ENCODE results near the gene LZTR1. TPM values are rescaled to one million over a fixed set of nuclear protein-coding genes. Genes with fewer than 3 reads are reported as not detected.

The LZTR1 gene
- total RNA-seq, 1 experiment from 2014 or later, result 41.0 TPM

DNA sequence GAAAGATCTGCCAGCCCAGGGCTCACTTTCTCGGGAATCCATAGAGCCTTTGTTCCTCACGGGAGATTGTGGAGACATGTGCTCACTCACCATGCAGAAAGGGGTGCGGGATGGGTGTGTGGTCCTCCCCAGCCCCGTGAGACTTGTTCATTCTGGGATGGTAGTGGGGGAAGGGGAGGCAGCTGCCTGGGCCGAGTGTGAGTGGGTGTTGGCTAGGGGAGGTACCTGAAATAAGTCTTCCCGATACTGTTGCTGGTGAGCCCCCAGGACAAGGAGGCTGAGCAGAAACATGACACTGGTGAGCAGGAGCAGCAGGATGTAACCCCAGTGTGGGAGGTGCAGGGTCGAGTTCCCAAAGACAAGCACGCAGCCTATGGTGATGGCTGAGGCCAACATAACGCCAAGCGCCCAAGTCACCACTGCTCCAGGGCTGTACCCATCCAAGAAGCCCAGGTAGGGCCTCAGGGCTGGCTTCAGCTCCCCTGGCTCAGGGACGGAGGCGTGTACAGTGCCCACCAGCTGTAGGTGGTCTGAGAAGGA, 47.5 kb downstream of the LZTR1 start:
- no peaks in the 10 kb centered on the region for H3K9me2 ChIP-seq (replicated peaks; ENCODE audit: low read length)
- BruUV-seq (replicated peaks), result no TSS peak
- ChIA-PET POLR2A (ENCODE audit: unreplicated experiment) (no interaction called here), CTCF (interaction anchor here (0.5 kb wide), 1 partner anchor 13 kb away, joined by 11 read pairs; no protein-coding TSS in a partner anchor)
- H3F3A ChIP-seq (ENCODE audit: low read length, unreplicated experiment), result no peaks in the 10 kb centered on the region
- no peak for DNase-seq
- no peak overlapping the region for H3K27ac ChIP-seq (ENCODE audit: low read length)
- no peak for ATAC-seq
- no peak overlapping the region for H3K4me3 ChIP-seq (ENCODE audit: low read length)
- H4K20me1 ChIP-seq (ENCODE audit: low read length), result no peaks in the 10 kb centered on the region
- no peak for TF ChIP-seq EZH2phosphoT487 (IDR thresholded peaks at IDR 0.05; ENCODE audit: borderline replicate concordance, low read length)
- TF ChIP-seq EZH2 (IDR thresholded peaks at IDR 0.05; ENCODE audit: low read length, unreplicated experiment), result no peak
- TF ChIP-seq, protein P1, sequence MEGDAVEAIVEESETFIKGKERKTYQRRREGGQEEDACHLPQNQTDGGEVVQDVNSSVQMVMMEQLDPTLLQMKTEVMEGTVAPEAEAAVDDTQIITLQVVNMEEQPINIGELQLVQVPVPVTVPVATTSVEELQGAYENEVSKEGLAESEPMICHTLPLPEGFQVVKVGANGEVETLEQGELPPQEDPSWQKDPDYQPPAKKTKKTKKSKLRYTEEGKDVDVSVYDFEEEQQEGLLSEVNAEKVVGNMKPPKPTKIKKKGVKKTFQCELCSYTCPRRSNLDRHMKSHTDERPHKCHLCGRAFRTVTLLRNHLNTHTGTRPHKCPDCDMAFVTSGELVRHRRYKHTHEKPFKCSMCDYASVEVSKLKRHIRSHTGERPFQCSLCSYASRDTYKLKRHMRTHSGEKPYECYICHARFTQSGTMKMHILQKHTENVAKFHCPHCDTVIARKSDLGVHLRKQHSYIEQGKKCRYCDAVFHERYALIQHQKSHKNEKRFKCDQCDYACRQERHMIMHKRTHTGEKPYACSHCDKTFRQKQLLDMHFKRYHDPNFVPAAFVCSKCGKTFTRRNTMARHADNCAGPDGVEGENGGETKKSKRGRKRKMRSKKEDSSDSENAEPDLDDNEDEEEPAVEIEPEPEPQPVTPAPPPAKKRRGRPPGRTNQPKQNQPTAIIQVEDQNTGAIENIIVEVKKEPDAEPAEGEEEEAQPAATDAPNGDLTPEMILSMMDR (conservative IDR thresholded peaks at IDR 0.05; ENCODE audit: low read depth, low read length), result no peak
- no peaks in the 10 kb centered on the region for H3K79me2 ChIP-seq (ENCODE audit: low read length)
- H3K4me2 ChIP-seq (ENCODE audit: low read length), result no peak overlapping the region
- H3K4me1 ChIP-seq (ENCODE audit: insufficient read depth, low read length), result no peaks in the 10 kb centered on the region
- intact Hi-C loops (cut with micrococcal nuclease), result no loop called here
- no peak overlapping the region for H3K9ac ChIP-seq (ENCODE audit: low read length)
- H3K27me3 ChIP-seq (ENCODE audit: low read length), result no peaks in the 10 kb centered on the region
- H3K9me3 ChIP-seq (ENCODE audit: low read length), result no peaks in the 10 kb centered on the region
- H3K36me3 ChIP-seq (ENCODE audit: low read depth, low read length), result no peaks in the 10 kb centered on the region
- H2AFZ ChIP-seq (ENCODE audit: low read length), result no peak overlapping the region

DNA sequence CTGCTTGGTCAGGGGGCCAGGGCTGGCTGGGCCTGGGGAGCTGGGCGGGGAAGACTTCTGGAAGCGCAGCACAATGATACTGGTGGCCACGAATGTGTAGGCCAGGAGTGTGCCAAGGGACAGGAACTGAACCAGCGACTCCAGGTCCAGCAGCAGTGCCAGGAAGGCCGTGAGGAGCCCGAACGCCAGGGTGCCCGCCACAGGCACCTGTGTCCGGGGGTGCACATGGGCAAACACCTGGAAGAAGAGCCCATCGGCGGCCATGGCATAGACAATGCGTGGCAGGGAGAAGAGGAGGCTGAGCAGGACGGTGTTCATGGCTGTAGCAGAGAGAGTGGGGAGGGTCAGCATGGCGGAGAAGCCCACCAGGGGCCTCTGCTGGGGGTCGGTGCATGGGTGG, 47.9 kb downstream of the LZTR1 start:
- ATAC-seq, result no peak
- POLR2A ChIA-PET (ENCODE audit: unreplicated experiment), result no interaction called here

More for the DNA sequence above, 47.9 kb downstream of the LZTR1 start:
- Histone ChIP-seq H3K36me3 (ENCODE audit: low read depth, low read length) (no peaks in the 10 kb centered on the region), H3K9ac (ENCODE audit: low read length) (no peak overlapping the region), H3K9me3 (ENCODE audit: low read length) (no peaks in the 10 kb centered on the region), H3K9me2 (replicated peaks; ENCODE audit: low read length) (no peaks in the 10 kb centered on the region), H3F3A (ENCODE audit: low read length, unreplicated experiment) (no peaks in the 10 kb centered on the region), H3K4me1 (ENCODE audit: insufficient read depth, low read length) (no peaks in the 10 kb centered on the region), H3K4me2 (ENCODE audit: low read length) (no peak overlapping the region), H3K4me3 (ENCODE audit: low read length) (no peak overlapping the region), H3K27ac (ENCODE audit: low read length) (no peak overlapping the region), H3K79me2 (ENCODE audit: low read length) (no peaks in the 10 kb centered on the region), H4K20me1 (ENCODE audit: low read length) (no peaks in the 10 kb centered on the region), H3K27me3 (ENCODE audit: low read length) (no peaks in the 10 kb centered on the region), H2AFZ (ENCODE audit: low read length) (no peak overlapping the region)
- TF ChIP-seq EZH2phosphoT487 (IDR thresholded peaks at IDR 0.05; ENCODE audit: borderline replicate concordance, low read length) (no peak), EZH2 (IDR thresholded peaks at IDR 0.05; ENCODE audit: low read length, unreplicated experiment) (no peak)
- TF ChIP-seq, protein P1 (conservative IDR thresholded peaks at IDR 0.05; ENCODE audit: low read depth, low read length), result no peak
- intact Hi-C loops (cut with micrococcal nuclease), result no loop called here
- no TSS peak for BruUV-seq (replicated peaks)
- CTCF ChIA-PET, result no interaction called here
- DNase-seq, result no peak

Data from PC-3 (cell line).